Measurements from ENCODE around the gene SH3YL1. TPM values are rescaled to one million over a fixed set of nuclear protein-coding genes. Genes with fewer than 3 reads are reported as not detected.
A peak's percentile ranks its signal among the peaks of the same experiment; 100 is the strongest.

The SH3YL1 gene
- polyA plus RNA-seq, 3 donors: 96.3 to 132 (median 114) TPM

DNA sequence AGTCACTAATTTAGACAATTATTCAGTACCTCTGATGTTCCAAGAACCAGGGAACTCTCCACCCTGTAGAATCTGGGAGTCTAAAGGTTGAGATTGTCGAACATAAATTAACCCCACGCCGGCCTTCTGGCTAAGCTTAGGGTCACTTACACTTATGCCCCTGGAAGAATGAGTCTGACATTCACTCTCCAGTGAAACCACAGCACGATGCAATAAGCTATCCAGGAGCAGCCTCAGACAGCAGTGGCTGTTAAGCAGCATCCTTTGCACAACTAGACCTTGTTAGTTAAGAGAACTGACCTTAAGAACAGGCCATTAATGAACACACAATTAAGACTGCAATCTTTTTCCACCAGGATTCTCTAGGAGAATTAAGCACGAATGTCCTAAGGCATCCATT lies 25.0 kb downstream of the SH3YL1 start:
- DNase-seq (ENCODE audit: extremely low read depth in 1 of 11, low read depth in 9 of 11, low spot score in 4 of 11): no peak

DNA sequence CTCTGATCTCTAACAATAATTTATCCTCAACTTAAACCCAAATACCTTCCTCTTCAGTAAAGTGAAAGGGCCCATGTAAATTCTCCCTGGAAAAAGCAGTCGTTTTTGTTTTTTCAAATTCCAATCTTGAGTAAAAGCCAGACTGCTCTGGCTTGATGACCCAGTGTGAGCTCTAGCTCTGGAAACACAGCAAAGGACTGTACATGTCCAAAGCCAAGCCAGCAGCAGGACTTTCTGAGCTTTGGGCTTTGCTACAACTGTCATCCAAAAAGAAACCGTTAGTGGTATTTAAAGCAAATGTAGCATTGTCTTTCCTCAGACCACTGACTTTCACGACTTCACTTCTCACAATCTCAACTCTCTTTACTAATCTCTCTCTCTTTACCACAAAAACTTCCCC lies 25.4 kb downstream of the SH3YL1 start:
- peak in 1 of 11 donors; percentile 29 for DNase-seq (ENCODE audit: extremely low read depth in 1 of 11, low read depth in 9 of 11, low spot score in 4 of 11)

DNA sequence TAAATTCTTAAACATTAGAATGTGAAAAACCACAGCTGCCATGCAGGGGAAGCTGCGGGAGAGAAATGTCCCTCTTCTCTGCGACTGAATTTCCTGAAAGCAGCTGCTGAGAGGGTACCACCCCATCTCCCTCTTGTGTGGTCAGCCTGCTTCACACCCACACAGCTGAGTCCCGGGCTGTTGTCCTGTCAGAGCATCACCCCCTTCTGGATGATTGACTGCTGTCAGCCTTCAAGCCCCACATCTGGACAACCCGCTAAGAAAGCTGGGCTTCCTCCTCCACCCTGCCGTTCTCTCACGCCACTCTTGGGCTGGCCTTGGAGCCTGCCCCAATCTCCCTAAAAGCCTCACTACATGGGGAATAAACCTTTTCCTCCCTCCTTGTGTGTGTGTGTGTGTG lies 26.0 kb downstream of the SH3YL1 start:
- DNase-seq (ENCODE audit: extremely low read depth in 1 of 11, low read depth in 9 of 11, low spot score in 4 of 11): no peak

DNA sequence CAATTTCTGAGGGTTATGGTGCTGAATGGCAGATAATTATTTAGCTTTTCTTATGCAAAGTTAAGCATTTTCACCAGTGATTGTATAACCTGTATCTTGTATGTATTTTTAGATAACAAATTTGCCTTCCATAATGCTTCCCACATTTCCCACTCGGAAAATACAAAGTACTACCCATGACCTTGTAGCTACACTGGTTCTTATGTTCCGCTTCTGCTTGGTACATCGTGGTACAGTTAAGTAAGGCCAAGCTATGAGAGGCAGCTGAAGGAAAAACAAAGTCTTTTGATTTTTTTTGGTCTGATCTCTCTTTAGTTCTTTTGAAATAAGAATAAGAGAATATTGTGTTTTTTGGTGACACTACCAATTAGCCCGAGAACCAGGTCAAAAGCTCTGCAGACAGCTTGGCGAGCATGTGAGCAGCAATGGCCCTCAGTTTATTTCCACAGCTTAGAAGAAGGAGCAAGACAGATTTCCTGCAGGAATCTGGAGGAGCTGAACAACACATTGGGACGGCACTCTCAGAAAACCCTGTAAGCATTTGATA lies 26.8 kb downstream of the SH3YL1 start:
- DNase-seq (ENCODE audit: extremely low read depth in 1 of 11, low read depth in 9 of 11, low spot score in 4 of 11): no peak

DNA sequence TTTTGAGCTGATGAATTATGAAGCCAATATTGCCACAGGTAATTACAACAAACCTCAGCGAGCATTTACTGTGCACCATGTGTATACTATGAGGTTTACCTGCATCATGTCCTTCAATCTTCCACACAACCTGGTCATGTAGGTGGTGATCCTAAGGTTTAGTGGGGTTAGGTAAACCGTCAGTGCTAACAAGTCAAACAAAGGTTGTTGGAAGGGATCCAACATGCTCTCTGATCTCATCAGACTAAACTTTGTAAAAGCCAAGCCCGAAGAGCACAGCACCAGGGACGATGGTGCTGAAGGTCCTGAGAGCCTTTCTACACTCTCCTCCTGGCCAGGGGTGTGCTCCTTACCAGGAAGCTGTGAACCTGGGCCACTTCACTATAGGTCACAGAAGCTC lies 29.4 kb downstream of the SH3YL1 start:
- no peak for DNase-seq (ENCODE audit: extremely low read depth in 1 of 11, low read depth in 9 of 11, low spot score in 4 of 11)

DNA sequence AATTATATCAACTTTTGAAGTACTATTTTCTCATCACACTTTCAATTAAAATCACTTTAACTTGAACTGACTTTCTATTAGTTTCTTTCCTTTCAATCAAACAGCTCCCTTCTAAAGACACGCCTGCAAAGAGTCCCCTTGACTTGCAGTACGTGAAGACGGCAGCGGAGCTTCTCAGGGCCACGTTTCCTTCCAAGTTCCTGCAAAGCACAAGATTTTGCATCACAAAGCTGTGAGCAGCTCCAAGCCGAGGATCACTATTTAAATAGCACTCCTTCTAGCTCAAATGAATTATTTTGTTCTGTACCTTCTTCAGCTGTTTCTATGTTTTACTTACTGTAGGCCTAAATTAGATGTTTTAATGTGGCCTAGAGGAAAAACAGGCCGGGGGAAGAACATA lies 30.8 kb downstream of the SH3YL1 start:
- no peak for DNase-seq (ENCODE audit: extremely low read depth in 1 of 11, low read depth in 9 of 11, low spot score in 4 of 11)

DNA sequence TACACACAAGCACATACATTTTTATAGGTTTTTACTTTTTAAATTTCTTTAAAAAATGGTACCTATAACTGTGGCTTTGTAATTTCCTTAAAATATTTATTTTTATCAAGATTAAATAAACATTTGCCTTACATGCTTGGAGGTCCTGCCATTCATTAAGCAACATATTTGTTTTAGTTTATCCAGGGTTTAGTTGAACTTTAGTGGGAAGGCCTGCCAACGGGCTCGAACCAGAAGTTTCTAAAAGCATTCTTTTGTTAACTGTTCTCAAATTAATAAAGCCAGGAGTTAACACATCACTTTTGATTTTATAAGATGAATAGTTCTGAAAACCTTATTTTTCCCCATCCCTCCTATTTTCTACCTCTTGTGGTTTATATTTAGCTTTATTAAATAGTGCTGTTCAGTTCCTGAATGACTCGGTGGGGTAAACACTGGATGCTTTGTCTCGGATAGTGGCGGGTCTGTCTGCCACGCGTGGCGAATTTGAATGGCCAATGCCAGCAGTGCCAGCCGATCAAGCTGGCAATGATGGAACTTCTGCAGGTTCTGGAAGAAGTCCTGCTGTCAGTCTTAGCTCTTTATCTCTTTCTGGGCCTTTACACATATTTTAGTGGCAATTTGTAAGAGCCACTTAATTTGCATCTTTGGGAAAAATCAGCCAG lies 32.2 kb downstream of the SH3YL1 start:
- no peak for DNase-seq (ENCODE audit: extremely low read depth in 1 of 11, low read depth in 9 of 11, low spot score in 4 of 11)

DNA sequence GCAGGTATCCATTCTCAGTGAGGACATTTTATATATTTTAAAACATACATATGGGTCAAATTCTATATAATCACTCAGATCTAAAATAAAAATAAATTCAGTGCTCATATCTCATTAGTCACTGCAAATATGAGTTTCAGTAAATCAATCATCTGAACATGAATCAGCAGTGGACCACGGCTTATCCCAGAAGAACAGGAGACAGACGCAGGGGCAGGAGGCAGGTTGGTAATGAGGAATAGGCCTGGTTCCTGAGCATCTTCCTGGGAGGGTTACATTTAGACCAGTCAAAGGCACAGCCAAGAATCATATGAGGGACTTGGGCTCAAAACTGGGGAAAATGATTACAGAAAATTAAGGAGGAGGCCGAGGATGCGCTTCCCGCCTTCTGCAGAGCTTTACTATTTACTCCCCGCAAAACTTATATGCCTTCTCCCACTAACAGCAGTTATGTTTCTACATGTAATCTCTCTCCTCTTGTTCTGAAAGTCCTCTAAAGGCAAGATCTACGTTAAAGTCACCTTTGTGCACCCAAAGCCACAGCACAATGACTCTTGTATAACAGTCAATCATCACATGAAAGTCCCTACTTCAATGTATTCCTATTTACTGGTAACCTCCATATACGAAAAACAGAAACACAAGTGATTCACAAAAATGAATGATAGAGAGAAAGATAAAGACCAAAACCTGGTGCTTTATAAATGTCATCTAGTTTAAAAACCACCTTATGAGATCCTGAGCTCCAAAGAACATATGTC lies 35.1 kb downstream of the SH3YL1 start:
- no peak for DNase-seq (ENCODE audit: extremely low read depth in 1 of 11, low read depth in 9 of 11, low spot score in 4 of 11)

DNA sequence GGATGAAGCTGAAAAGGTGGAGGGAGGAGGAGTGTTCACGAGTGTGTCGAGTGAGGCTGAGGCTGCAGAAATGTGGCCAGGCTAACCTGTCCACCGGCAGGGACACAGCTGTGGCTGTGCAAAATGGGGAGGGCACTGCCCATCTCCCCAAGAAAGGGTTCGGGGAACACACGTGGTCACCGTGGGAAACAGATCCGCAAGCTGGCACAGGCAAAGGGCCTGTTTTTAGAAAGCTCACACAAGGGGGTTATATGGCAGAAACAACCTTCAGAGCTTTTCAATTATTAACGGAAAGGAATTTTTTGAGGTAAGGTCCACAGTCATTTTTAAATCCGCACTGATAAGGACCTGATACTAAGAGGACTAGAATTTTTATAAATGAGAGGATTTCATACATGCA lies 35.7 kb downstream of the SH3YL1 start:
- DNase-seq (ENCODE audit: extremely low read depth in 1 of 11, low read depth in 9 of 11, low spot score in 4 of 11): no peak

DNA sequence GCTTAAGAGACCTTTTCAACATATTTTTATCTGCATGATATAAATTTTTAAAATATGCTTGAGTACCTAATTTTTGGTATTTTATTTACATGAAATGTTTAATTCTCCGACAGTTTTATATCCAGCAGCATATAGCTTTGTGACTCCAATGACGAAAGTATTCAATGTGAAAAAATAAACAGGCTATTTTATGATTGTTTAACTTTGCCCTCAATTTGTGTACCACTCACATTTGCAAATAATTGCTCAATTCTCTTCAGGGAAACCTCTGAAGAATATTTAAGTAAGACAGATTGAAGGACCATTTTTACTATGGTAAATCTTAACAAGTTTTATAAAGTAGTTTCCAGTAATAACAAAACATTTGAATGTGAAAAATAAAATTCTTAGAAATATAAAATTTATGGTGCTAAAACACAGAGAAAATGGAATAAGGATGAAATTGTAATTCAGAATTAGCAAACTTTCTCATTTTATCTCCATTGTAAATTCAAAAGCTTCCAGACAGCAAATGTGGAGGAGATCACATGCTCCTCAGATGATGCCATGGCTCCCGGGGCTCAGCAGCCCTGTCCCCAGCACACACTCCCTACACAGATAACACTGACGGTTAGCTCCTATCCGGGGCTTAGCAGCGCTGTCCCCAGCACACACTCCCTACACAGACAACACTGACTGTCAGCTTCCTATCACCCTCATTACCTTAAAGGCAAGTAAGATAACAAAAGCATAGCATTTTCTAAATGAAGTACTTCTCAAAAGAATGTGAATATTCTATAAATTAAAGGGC lies 39.7 kb downstream of the SH3YL1 start:
- no peak for DNase-seq (ENCODE audit: extremely low read depth in 1 of 11, low read depth in 9 of 11, low spot score in 4 of 11)

DNA sequence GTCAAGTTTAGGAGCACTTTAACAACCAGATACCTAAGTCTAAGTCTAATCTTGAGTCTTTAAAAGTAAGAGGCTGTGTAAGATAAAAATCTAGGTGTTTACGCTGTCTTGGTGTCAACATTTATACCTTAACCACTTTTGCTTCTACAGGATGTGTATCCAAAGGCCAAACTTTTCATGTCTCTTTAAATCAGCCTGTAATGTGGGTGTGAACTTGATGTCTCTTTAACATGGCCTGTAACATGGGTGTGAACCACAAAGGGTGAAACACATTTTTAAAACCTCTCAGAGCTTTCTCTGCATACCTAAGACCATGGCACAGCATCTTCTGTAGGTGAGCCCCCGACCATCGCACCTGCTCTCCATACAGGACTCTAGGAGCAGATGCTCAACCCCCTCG lies 40.4 kb downstream of the SH3YL1 start:
- no peak for DNase-seq (ENCODE audit: extremely low read depth in 1 of 11, low read depth in 9 of 11, low spot score in 4 of 11)

DNA sequence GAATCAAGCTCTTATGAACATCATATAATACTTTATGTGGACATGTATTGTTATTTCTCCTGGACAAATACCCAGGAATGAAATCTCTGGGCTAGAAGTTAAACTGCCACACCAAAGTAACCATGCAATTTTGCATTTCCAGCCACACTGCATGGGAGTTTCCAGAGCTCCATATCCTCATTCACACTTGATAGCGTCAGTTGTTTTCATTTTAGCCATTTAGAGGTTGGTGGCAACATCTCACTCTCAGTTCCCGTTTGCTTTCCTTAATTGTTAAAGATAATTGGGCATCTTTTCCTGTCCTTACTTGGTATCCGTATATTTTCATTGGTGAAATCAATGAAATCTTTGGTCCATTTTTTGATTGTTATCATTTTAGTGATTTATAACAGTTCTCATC lies 47.8 kb downstream of the SH3YL1 start:
- DNase-seq (ENCODE audit: extremely low read depth in 1 of 11, low read depth in 9 of 11, low spot score in 4 of 11): no peak

DNA sequence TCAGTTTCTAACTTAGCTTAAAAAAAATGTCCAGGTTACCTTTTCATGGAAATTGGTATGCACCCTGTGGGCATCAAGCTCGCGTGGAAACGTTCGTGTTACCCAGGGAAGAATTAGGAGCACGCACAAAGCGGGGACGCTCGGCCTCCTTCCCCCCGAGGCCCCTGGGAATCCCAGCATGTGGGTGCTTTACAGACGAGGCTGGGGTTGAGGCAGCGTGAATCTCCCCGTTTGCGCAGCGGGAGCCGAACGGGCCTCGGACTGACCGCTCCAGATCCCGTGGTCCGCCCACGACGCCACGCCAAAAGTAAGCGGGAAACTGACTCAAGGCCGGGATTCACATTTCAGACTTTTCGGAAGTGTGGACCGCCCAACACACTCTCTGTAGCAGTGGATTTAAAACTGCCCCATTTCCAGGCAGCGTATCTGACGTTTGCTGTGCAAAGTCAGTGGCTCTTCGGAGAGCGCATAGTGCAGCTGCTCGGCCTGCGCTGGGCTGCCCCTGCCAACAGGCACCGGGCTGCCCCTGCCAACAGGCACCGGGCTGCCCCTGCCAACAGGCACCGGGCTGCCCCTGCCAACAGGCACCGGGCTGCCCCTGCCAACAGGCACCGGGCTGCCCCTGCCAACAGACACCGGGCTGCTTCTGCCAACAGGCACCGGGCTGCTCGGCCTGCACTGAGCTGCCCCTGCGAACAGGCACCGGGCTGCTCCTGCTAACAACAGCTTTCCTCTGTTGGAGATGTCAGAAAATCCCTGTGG lies 49.7 kb downstream of the SH3YL1 start:
- peak in 1 of 11 donors; percentile 8 for DNase-seq (ENCODE audit: extremely low read depth in 1 of 11, low read depth in 9 of 11, low spot score in 4 of 11)

DNA sequence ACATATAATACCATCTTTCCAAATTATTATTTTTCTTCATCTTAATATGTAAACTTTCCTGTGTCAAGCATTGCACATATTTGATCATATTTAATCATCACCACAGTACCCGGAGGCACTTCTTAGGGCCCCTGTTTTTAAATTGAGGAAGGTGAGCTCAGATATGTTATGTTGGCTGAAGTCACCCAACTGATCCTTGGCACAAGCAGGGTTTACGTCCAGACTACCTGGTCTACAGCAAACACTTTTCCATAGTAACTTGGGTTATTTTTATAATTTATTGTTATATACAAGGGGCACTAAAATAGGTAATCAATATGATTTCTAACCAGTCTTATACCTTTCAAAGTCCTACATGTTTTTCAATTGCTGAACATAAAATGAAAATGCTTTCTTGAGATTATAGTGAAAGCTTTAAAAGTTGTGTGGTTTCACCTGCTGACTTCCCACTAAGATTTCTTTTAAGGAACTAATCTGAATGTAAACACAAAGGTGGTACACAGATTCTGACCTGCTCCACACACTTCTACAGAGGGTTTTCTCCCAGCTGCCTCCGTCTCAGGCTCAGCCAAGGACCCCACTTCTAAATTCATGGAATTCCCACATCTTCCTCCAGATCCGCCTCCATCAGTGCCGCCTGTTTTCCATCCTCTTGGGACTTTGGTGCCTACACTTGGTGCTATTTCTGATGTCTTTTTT lies 52.2 kb downstream of the SH3YL1 start:
- DNase-seq (ENCODE audit: extremely low read depth in 1 of 11, low read depth in 9 of 11, low spot score in 4 of 11): no peak

DNA sequence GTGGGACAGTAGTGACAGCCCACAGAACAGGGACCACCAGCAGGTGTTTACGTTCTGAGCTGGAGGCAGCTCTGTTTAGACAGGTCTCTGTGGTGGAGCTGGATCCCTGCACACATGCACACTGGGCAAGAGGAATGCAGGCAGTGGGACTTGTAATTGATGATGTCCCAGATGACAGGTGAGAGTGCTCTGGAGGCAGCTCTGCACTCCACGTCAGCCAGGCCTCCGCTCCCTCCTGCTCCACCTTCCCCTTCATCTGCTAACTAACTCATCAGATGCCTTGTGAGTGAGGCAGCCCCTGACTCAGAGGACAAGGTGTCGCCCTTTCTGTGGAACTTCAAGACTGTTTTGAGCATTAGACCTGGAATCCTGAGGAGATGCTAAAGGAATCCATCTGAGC lies 53.2 kb downstream of the SH3YL1 start:
- peak in 1 of 11 donors; percentile 9 for DNase-seq (ENCODE audit: extremely low read depth in 1 of 11, low read depth in 9 of 11, low spot score in 4 of 11)

DNA sequence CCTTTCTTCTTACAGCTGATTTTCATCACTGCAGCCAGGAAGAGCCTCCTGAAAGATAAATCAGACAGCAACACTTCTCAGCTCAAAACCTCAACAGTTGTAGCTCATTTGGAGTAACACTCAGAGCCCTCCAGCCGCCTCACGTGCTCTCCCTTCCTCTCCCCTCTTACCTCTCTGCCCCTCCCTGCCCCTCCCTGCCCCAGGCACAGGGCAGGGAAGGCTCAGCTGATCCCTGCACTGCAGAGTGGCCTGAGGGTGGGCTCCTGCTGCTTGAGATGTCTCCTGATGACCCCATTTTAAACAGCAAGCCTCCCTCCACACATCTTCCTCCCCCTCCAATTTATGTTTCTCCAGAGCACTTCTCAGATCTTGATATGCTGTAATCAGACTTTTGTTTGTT lies 54.4 kb downstream of the SH3YL1 start:
- no peak for DNase-seq (ENCODE audit: extremely low read depth in 1 of 11, low read depth in 9 of 11, low spot score in 4 of 11)

DNA sequence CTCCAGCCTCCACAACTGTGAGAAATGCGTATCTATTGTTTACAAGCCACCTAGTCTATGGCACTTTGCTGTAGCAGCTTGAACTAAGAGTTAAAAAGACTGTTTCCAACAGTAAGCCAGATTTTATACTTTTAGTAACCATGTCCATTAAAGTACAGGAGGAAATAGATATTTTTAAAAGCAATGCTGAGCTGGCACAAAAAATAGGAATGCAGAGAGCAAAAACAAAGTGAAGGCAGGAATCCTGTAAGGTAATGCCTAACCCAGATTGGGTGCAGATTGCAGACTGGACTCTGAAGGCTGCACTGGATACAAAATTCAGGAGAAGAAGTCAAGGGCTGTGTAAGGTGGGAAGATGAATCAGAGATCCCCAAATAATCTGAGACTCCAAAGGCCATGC lies 55.5 kb downstream of the SH3YL1 start:
- no peak for DNase-seq (ENCODE audit: extremely low read depth in 1 of 11, low read depth in 9 of 11, low spot score in 4 of 11)

DNA sequence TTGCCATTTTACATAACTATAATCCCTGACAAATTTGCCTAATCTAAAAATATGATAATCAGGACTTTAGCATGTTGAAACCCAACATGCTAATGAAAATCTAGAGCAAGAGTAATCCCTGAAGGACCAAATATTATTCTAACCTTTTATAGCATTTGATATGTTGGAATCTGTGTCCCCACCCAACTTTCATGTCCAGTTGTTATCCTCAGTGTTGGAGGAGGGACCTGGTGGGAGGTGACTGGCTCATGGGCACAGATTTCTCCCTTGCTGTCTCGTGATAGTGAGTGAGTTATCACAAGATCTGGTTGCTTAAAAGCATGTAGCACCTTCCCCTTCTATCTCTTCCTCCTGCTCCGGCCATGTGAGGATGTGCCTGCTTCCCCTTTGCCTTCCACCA lies 59.8 kb downstream of the SH3YL1 start:
- DNase-seq (ENCODE audit: extremely low read depth in 1 of 11, low read depth in 9 of 11, low spot score in 4 of 11): no peak

DNA sequence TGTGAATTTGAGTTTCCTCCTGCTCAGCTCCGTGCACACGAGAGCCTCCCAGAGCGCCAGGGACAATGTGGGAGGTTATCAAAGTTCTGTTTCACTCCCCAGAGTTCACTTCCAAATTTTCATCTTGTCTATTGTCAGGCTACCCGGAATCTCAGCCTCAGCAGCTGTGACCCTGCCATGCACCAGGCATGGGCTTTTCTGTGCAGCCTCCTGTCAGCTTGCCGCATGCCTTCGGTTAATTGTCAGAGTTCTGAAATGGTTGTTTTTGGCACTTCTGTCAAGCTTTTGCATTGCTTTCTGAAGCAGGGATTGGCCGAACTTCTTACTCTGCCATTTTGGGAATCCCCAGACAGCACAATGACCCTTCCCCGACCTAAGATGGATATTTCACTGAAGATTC lies 60.4 kb downstream of the SH3YL1 start:
- no peak for DNase-seq (ENCODE audit: extremely low read depth in 1 of 11, low read depth in 9 of 11, low spot score in 4 of 11)
